HEK293 (cell line): ENCODE measurements around the gene BRD1.
A peak's percentile ranks its signal among the peaks of the same experiment; 100 is the strongest.

ENCODE experiments used
- CTCF ChIA-PET: fragments of 350-600 bp; formaldehyde crosslinking; extraction: SDS; loops from one replicate; lab custom pipeline; 2021; ENCODE audit warnings: antibody characterized with exemption; lab: Yijun Ruan, JAX
- POLR2A ChIA-PET: fragments of 300-600 bp; formaldehyde crosslinking; extraction: SDS; loops from one replicate; lab custom pipeline; 2020; ENCODE audit warnings: antibody characterized with exemption, inconsistent platforms; lab: Yijun Ruan, JAX
- H3K27ac ChIP-seq: fragments of 200-500 bp; sonication (Bioruptor generic); 2 replicates; pipeline ENCODE4 v1.5.1; 2014; ENCODE audit warnings: low read depth, low read length, control low read depth, inconsistent platforms; ENCODE audit errors: extremely low read depth
- H3K36me3 ChIP-seq, 2 experiments: fragments of 200-500 bp in 1 of 2; sonication (Bioruptor generic) in 1 of 2; 1 replicate in 1 of 2; 2 replicates in 1 of 2; pipeline ENCODE4 v1.5.1; 2014 to 2017; ENCODE audit warnings: inconsistent platforms in 2 of 2, low read length in 2 of 2; ENCODE audit not compliant: control insufficient read depth in 2 of 2, insufficient read depth in 1 of 2
- H3K4me1 ChIP-seq: fragments of 200-500 bp; sonication (Bioruptor generic); 2 replicates; pipeline ENCODE4 v1.5.1; 2014; ENCODE audit warnings: mild to moderate bottlenecking, low read length, inconsistent platforms; ENCODE audit not compliant: control insufficient read depth, insufficient read depth
- H3K4me3 ChIP-seq: 2 replicates; pipeline ENCODE4 v1.5.1; 2011; ENCODE audit warnings: low read depth, mild to moderate bottlenecking, control low read depth, low read length, moderate library complexity
- H3K9me3 ChIP-seq: fragments of 200-500 bp; sonication (Bioruptor generic); 2 replicates; pipeline ENCODE4 v1.5.1; 2014; ENCODE audit warnings: low read depth, low read length, inconsistent platforms; ENCODE audit not compliant: control insufficient read depth, insufficient read depth
- BCL11B ChIP-seq: fragments of 450-650 bp; formaldehyde crosslinking; IDR thresholded peaks from 2 replicates; pipeline ENCODE4 v1.5.1; 2016; ENCODE audit warnings: low read depth, missing biosample characterization, missing genetic modification characterization
- EGR2 ChIP-seq: fragments of 450-650 bp; formaldehyde crosslinking; IDR thresholded peaks from 2 replicates; pipeline ENCODE4 v1.5.1; 2016; ENCODE audit warnings: low read depth, missing biosample characterization, missing genetic modification characterization
- FEZF1 ChIP-seq: fragments of 450-650 bp; formaldehyde crosslinking; IDR thresholded peaks from 2 replicates; pipeline ENCODE4 v1.5.1; 2016; ENCODE audit warnings: missing biosample characterization, missing genetic modification characterization
- HOXA7 ChIP-seq: sonication (generic); formaldehyde crosslinking; IDR thresholded peaks from 2 replicates; pipeline ENCODE4 v1.8.1; 2022; ENCODE audit warnings: missing genetic modification reagents, borderline replicate concordance
- IKZF3 ChIP-seq: fragments of 450-650 bp; IDR thresholded peaks from 2 replicates; pipeline ENCODE4 v1.5.0; 2018; ENCODE audit warnings: missing biosample characterization, mild to moderate bottlenecking, missing genetic modification characterization, moderate library complexity
- OSR2 ChIP-seq: fragments of 450-650 bp; formaldehyde crosslinking; IDR thresholded peaks from 2 replicates; pipeline ENCODE4 v1.5.1; 2016; ENCODE audit warnings: missing biosample characterization, missing genetic modification characterization
- PRDM6 ChIP-seq: fragments of 450-650 bp; formaldehyde crosslinking; IDR thresholded peaks from 2 replicates; pipeline ENCODE4 v1.5.1; 2017; ENCODE audit warnings: missing biosample characterization, missing genetic modification characterization
- SCRT1 ChIP-seq: fragments of 450-650 bp; formaldehyde crosslinking; IDR thresholded peaks from 2 replicates; pipeline ENCODE4 v1.5.1; 2016; ENCODE audit warnings: missing biosample characterization, missing genetic modification characterization, borderline replicate concordance
- SP7 ChIP-seq: fragments of 450-650 bp; formaldehyde crosslinking; IDR thresholded peaks from 2 replicates; pipeline ENCODE4 v1.5.1; 2016; ENCODE audit warnings: missing biosample characterization, missing genetic modification characterization
- TRIM28 ChIP-seq: IDR thresholded peaks from 2 replicates; pipeline ENCODE4 v1.6.1; 2011; ENCODE audit warnings: low read length, control low read depth, borderline replicate concordance
- WT1 ChIP-seq: fragments of 450-650 bp; formaldehyde crosslinking; IDR thresholded peaks from 2 replicates; pipeline ENCODE4 v1.5.1; 2016; ENCODE audit warnings: missing biosample characterization, missing genetic modification characterization
- ZBTB44 ChIP-seq: fragments of 450-650 bp; IDR thresholded peaks from 2 replicates; pipeline ENCODE4 v1.5.1; 2018; ENCODE audit warnings: missing biosample characterization, mild to moderate bottlenecking, missing genetic modification characterization
- ZFHX2 ChIP-seq: fragments of 450-650 bp; formaldehyde crosslinking; conservative IDR thresholded peaks from 2 replicates; pipeline ENCODE4 v1.5.1; 2016; ENCODE audit warnings: missing biosample characterization, missing genetic modification characterization
- ZNF133 ChIP-seq: fragments of 450-650 bp; formaldehyde crosslinking; IDR thresholded peaks from 2 replicates; pipeline ENCODE4 v1.5.1; 2016; ENCODE audit warnings: missing biosample characterization, missing genetic modification characterization
- ZNF138 ChIP-seq: fragments of 450-650 bp; formaldehyde crosslinking; IDR thresholded peaks from 2 replicates; pipeline ENCODE4 v1.5.1; 2016; ENCODE audit warnings: missing biosample characterization, missing genetic modification characterization, borderline replicate concordance
- ZNF157 ChIP-seq: fragments of 450-650 bp; formaldehyde crosslinking; IDR thresholded peaks from 2 replicates; pipeline ENCODE4 v1.5.1; 2016; ENCODE audit warnings: missing biosample characterization, missing genetic modification characterization
- ZNF280D ChIP-seq: fragments of 450-650 bp; formaldehyde crosslinking; IDR thresholded peaks from 2 replicates; pipeline ENCODE4 v1.5.1; 2016; ENCODE audit warnings: missing biosample characterization, missing genetic modification characterization
- ZNF350 ChIP-seq: fragments of 450-650 bp; formaldehyde crosslinking; IDR thresholded peaks from 2 replicates; pipeline ENCODE4 v1.5.0; 2017; ENCODE audit warnings: missing biosample characterization, mild to moderate bottlenecking, missing genetic modification characterization
- ZNF654 ChIP-seq: fragments of 450-650 bp; formaldehyde crosslinking; IDR thresholded peaks from 2 replicates; pipeline ENCODE4 v1.5.1; 2016; ENCODE audit warnings: low read depth, missing biosample characterization, missing genetic modification characterization

Gene BRD1

GRCh38 chr22:49845241-49845640, 17.6 kb upstream of the BRD1 start (continued):
- TF ChIP-seq PRDM6 (no peak), FEZF1 (tag by site-specific recombination) (no peak), SCRT1 (tag by site-specific recombination) (no peak), ZBTB44 (tag by site-specific recombination) (no peak), HOXA7 (no peak)

GRCh38 chr22:49838771-49839717, 11.4 kb upstream of the BRD1 start:
- TF ChIP-seq SP7 (tag by site-specific recombination) (peak; percentile 47; the same call in 1 of the 2 replicates), ZNF350 (tag by site-specific recombination) (no peak), ZNF138 (tag by site-specific recombination) (no peak), TRIM28 (peak; percentile 78), EGR2 (tag by site-specific recombination) (peak; percentile 84), ZFHX2 (tag by site-specific recombination) (peak; percentile 80), BCL11B (tag by site-specific recombination) (no peak), OSR2 (tag by site-specific recombination) (peak; percentile 58), ZNF157 (no peak), ZNF654 (no peak)
- Histone ChIP-seq H3K36me3 (no peaks in the 10 kb centered on the region), H3K4me1 (no peaks in the 10 kb centered on the region), H3K27ac (no peak overlapping the region), H3K9me3 (no peaks in the 10 kb centered on the region), H3K4me3 (no peak overlapping the region)
- ChIA-PET POLR2A (interaction anchor here (0.5 kb wide), 1 partner anchor 13 kb away, joined by 3 read pairs; no protein-coding TSS in a partner anchor), CTCF (no interaction called here)

GRCh38 chr22:49833340-49834007, 5.8 kb upstream of the BRD1 start:
- Histone ChIP-seq H3K4me1 (no peaks in the 10 kb centered on the region), H3K4me3 (no peak overlapping the region), H3K27ac (no peak overlapping the region), H3K36me3 (peaks cover 0 to 3% of the 10 kb centered on the region in 2 experiments; a peak in 1 of 3 replicates), H3K9me3 (no peaks in the 10 kb centered on the region)
- ChIA-PET CTCF (interaction anchor here (0.6 kb wide), 1 partner anchor 324 kb away, joined by 3 read pairs; no protein-coding TSS in a partner anchor), POLR2A (no interaction called here)
- TF ChIP-seq ZNF280D (tag by site-specific recombination) = no peak
- no peak for TF ChIP-seq WT1 (tag by site-specific recombination)
- no peak for TF ChIP-seq ZNF133 (tag by site-specific recombination)
- TF ChIP-seq IKZF3 (tag by site-specific recombination) = no peak
